Stimulated activated naive CD4-positive, alpha-beta T cell (primary cell): ENCODE data around the gene CBX8.

Source experiments
- DNase-seq, 6 experiments: peaks; one replicate each; lab custom pipeline; 2025; lab: John Stamatoyannopoulos, UW

CBX8 gene

GRCh38 chr17:79792984-79793923 lies 3.6 kb downstream of the CBX8 start:
- DNase-seq = no peak

DNA sequence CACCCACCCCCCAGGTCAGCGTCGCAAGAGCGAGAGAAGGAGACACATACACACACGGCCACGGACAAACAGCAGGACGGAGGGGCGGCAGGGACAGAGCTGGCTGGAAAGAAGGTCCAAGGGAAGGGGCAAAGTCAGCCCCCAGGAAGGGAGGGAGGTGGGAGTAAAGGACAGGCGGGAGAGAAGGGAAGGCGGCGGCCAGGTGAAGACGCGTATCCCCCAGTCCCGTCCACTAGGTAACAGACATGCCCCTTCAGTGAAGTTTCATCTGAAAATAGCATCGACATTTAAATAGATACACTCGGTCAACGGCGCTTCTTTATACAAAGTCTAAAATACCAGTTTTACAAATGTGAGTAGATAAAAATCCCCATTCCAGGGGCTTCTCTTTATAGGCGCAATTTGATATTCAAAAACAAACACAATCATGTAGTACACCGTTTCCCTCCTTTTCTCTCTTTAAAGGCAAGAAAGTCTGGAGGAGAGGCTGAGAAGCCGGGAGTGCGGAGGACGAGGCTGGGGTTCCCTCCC lies 4.5 kb downstream of the CBX8 start:
- DNase-seq = no peak

DNA sequence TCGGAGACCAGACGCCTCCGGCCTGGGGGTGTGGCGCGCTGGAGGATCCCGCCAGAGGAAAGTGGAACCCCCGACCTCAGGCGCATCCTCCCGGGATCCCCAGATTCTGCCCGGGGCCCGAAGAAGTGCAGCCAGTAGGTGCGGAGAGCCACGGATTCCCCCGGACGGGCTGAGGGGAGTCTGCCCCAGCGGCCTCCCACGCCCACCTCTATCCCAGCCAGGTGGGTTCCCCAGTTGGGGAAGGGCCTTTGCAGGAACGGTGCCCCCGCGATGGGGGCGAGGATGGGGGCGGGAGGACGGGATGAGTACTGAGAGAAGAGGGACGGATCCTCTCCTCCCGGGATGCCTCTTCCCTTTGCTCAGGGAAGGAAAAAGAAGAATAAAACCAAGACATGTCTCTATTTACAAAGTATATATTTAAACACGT lies 5.1 kb downstream of the CBX8 start:
- DNase-seq = no peak

DNA sequence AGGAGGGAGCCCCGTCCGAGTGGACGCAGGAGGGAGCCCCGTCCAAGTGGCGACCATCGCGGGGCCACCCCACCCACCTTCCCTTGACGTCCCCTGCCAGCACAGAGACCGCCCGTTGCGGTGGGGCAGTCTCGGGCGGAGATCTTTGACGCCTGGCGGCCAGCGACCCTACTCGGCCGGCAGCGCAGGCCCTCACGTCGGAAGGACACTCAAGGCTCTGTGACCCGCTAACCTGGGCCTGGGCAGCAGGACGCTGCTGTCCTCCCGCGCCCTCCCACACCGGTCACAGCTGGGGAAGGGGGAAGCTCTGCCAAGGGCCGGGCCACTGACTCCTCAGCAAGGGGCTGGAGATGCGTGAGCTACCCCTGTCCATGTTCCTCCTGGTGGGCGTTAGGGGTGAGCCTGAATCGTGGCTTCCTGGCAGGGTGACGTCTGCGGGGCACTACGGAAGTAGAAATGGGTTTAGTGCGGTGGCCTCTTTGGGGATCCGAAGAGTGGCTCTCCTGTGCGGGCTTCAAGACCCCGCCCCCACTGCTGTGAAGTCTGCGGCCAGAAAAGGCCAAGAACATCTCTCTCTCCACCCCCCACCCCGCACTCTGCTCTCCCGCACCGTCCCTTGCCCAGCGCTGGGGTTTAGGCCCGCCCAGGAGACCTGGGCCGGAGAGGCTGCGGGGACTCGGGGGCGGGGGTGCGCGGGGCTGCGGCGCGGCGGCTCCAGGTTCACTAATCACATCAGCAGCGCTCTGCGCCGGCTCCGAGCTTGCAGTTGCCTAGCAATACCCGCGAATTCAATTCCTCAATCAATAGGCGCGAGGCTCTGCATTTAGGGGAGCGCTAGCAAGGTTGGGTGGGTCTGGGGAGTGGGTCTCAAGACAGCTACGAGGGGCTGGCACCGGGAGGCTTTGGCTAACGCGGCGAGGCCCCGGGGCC lies 5.8 kb downstream of the CBX8 start:
- peak in 1 of 6 experiments; percentile 22 for DNase-seq

DNA sequence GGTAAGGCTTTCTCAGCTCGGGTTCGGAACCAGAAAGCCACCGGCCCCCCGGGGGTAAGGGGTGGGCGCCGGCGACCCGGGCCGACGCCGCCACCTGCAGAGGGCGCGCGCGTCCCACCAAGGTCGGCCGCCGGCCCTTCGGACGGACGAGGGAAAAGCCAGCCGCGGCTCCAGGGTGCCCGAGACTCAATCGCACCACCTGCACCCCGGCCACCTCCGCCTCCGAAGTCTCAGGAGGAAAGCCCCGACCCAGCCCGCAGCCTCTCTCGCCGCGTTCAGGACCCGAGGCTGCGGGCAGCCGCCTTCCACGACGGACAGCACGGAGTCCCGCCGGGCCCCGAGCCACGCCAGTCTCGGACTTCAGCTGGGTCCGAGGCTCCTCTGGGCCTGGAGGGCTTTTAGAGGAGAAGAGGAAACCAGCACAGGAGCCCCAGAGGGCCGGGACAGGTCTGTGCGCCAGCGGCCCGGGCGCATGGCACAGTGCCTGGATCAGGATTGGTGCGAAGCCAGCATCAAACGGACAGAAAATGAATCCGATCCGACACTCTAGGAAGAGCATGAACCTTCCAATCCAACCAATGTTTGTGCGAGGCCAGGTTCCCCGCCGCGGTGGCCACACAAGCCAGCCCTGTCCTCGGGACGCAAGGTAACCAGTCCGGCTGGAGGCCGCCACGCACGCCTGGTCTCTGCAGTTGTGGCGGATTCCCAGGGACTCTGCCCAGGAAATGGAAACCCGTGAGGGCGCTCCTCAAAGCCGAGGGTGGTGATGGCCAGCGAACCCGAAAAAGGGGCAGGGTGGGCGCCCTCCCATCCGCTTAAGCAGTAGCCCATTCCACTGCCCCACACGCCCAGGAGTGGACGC lies 6.7 kb downstream of the CBX8 start:
- DNase-seq = peak in 1 of 6 experiments; percentile 21

GRCh38 chr17:79788989-79789942 lies 7.6 kb downstream of the CBX8 start:
- DNase-seq = no peak

GRCh38 chr17:79788455-79788854 lies 8.4 kb downstream of the CBX8 start:
- no peak for DNase-seq

GRCh38 chr17:79786930-79787643 lies 9.8 kb downstream of the CBX8 start:
- no peak for DNase-seq

DNA sequence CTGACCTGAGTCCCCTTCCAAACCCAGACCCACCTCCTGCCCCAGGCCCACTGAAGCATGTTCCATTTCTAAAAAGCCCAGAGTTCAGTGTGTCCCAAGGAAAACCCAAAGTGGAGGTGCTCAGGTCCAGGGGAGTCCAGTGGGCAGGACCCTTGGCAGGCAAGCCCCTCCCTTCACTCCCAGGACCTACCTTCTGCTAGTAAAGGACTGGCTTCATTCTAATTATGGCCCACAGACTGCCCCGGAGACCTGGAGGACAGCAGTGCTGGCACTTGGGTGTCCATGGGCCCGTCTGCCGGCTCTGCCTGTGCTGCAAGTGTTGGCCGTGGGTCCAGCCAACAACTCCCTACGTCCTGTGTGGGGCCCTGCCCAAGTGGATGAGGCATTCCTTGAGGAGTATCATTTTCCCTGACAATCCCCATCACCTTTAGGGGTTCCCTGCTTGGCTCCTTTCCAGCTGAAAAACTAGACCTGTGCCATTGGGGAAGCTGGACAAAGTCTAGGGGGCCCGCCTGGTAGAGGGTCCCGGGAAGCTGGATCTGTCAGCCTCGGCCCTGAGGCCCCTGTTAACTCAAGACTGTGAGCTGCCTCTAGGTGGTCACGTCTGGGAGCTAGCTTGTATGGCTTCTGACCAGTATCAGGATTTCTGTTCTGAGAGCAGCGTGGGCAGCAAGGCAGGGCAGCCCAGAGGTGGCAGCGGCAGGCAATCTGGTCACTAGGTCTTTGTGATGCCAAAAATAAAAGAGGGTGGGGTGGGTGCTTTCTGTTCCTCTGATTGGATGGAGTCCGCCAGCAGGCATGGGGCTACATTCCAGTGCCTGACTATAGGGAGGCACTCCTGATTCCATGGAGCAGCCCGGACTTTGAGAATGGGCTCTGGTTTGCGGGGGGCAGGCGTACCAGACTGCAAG lies 10.7 kb downstream of the CBX8 start:
- DNase-seq = no peak

GRCh38 chr17:79785017-79785899 lies 11.6 kb downstream of the CBX8 start:
- DNase-seq = no peak

DNA sequence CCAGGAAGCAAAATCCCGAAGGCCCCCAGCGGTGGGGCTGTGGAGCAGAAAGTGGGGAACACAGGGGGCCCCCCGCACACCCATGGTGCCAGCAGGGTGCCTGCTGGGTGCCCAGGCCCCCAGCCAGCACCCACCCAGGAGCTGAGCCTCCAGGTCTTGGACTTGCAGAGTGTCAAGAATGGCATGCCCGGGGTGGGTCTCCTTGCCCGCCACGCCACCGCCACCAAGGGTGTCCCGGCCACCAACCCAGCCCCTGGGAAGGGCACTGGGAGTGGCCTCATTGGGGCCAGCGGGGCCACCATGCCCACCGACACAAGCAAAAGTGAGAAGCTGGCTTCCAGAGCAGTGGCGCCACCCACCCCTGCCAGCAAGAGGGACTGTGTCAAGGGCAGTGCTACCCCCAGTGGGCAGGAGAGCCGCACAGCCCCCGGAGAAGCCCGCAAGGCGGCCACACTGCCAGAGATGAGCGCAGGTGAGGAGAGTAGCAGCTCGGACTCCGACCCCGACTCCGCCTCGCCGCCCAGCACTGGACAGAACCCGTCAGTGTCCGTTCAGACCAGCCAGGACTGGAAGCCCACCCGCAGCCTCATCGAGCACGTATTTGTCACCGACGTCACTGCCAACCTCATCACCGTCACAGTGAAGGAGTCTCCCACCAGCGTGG lies 12.4 kb downstream of the CBX8 start:
- DNase-seq = no peak

GRCh38 chr17:79783891-79784290 lies 13.0 kb downstream of the CBX8 start:
- no peak for DNase-seq

DNA sequence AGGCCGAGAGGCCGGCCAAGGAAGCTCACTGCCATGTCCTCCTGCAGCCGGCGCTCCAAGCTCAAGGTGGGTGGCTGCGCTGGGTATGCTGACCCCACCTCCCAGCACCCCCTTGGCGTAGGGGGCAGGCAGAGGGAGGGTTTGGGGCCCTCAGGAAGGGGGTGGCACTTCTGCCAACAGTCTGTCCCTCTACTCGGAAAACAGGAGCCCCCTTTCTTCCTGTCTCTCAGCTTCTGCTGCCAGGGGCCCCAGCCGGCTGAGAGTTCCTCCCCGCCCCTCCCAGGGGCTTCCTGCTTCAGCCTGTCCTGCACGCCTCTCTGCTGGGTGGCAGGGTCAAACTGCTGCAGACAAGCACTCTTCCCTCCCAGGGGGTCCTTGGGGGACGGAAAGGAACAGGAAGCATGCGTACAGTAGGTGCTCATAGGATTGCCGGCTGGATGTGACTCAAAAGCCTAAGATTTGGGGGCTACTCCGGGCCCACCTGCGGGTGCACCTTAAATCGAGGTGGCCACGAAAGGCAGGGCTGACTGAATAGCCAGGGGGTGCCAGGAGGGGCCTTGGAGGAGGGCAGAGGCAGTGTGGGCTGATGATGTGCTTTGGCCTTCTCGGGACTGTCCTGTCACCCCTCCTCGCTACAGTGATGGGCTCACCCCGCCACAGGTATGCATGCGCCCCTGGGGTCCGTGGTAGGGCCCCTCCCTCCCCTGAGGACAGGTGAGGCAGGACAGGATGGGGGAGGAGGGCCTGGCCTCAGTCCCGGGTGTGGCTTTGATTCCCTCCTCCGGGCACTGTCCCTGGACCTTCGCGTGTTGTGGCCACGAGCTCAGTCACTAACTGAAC lies 14.9 kb downstream of the CBX8 start:
- no peak for DNase-seq

GRCh38 chr17:79781012-79781650 lies 15.7 kb downstream of the CBX8 start:
- no peak for DNase-seq

DNA sequence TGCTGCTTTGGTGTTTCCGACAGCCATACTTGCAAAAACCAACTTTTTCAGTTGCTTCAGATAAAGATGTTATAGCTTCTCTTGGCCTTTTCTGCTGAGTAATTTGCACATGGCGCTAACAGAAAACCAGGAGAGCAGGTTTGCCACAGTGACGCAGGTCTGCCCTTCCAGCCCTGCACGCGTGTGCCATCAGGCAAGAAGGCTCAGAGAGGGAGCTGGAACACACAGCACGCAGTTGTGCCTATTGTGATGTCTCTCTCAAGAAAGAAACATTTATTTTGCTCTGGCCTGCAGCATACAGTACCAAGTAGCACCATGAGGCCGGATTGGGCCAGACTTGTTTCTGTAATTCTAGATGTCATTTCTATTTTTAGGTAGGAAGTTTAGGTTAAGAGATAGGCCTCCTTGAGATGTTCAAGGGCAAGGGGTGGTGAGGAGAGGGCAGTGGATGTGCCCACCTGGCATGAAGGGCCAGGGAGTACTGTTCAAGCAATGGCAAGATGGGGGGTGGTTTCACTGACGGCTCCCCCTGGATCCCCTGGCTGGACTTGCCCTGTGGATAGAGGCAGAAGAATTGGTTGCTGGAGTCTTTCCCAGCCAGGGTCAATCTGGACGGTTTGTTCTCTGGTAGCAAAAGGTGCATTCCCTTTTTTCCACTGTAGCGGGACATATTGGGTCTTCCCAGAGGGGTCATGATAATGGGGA lies 17.1 kb downstream of the CBX8 start:
- DNase-seq = no peak
